GM21825 (cell line): ENCODE results near the gene ADAP1.

Source experiments
- ATAC-seq: cut with Tn5 transposase; IDR thresholded peaks from one replicate; pipeline ENCODE4 v1.9.1; 2021; ENCODE audit warnings: mild to moderate bottlenecking, moderate library complexity; ENCODE audit not compliant: unreplicated experiment

Gene ADAP1

GRCh38 chr7:867406-868188, 86.9 kb downstream of the ADAP1 start:
- no peak for ATAC-seq

GRCh38 chr7:867001-867405, 87.5 kb downstream of the ADAP1 start:
- no peak for ATAC-seq

- no peak for ATAC-seq
These were observed 88.6 kb downstream of the ADAP1 start for GRCh38 chr7:865921-866320.

- ATAC-seq: no peak
These were observed 91.4 kb downstream of the ADAP1 start for GRCh38 chr7:863106-863505.

GRCh38 chr7:862157-862556, 92.3 kb downstream of the ADAP1 start:
- ATAC-seq: no peak

- ATAC-seq: no peak
These were observed 93.3 kb downstream of the ADAP1 start for GRCh38 chr7:861222-861621.

- ATAC-seq: no peak
These were observed 94.3 kb downstream of the ADAP1 start for GRCh38 chr7:860149-860548.

- ATAC-seq: no peak
These were observed 95.0 kb downstream of the ADAP1 start for GRCh38 chr7:859359-860030.

GRCh38 chr7:857661-858060, 96.8 kb downstream of the ADAP1 start:
- ATAC-seq: no peak

GRCh38 chr7:856444-857095, 97.9 kb downstream of the ADAP1 start:
- no peak for ATAC-seq

- ATAC-seq: no peak
These were observed 98.7 kb downstream of the ADAP1 start for GRCh38 chr7:855686-856369.

- no peak for ATAC-seq
These were observed 100.2 kb downstream of the ADAP1 start for GRCh38 chr7:854118-854775.

- ATAC-seq: no peak
These were observed 100.9 kb downstream of the ADAP1 start for GRCh38 chr7:853366-854117.

- ATAC-seq: no peak
These were observed 103.3 kb downstream of the ADAP1 start for GRCh38 chr7:851204-851603.

- no peak for ATAC-seq
These were observed 104.7 kb downstream of the ADAP1 start for GRCh38 chr7:849781-850180.

GRCh38 chr7:849145-849544, 105.3 kb downstream of the ADAP1 start:
- ATAC-seq: no peak
